NCI-H460 (cell line): ENCODE measurements around the gene HSPB3. TPM values are rescaled to one million over a fixed set of nuclear protein-coding genes. Genes with fewer than 3 reads are reported as not detected.
"Not testable (repeated sequence)": the region's sequence is repeated elsewhere in the genome, so short reads cannot be mapped to it uniquely, and the experiment has no call there.

Source experiments
- DNase-seq: peaks from one replicate; pipeline ENCODE4 v3.0.0-alpha.2; 2016; ENCODE audit warnings: low read depth; ENCODE audit errors: extremely low read depth
- total RNA-seq: library from RNA; depleted of rRNA; stranded (reverse); fragments of >200 nt; shearing (Covaris generic); gene quantifications from 2 replicates; pipeline ENCODE4 v1.2.3, GENCODE V29; 2014

Gene HSPB3
- total RNA-seq, 1 experiment from 2014 or later = not detected

GRCh38 chr5:54454602-54455001, 897 bp upstream of the HSPB3 start:
- DNase-seq = no peak

- peak; percentile 8 for DNase-seq
Measured at GRCh38 chr5:54457094-54457862, 1.8 kb downstream of the HSPB3 start.

DNA sequence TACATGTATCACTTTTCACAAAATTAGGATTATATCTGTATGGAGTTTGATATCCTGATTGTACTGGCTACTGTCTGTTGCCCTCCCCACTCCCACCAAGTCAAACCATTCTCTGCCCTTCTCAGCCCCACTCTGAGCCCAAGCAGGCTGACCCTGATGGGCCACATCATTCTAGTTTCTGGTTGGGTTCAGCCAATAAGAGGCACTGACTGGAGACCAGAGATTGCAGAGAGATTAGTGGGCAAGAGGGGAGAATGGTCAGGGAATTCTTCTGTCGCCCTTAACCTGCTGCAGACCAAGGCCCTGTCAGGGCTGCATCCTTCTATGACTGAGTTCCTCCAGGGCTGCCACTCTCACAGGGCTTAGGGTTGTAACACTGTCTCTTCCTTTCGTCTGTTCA, 2.7 kb downstream of the HSPB3 start:
- no peak for DNase-seq

DNA sequence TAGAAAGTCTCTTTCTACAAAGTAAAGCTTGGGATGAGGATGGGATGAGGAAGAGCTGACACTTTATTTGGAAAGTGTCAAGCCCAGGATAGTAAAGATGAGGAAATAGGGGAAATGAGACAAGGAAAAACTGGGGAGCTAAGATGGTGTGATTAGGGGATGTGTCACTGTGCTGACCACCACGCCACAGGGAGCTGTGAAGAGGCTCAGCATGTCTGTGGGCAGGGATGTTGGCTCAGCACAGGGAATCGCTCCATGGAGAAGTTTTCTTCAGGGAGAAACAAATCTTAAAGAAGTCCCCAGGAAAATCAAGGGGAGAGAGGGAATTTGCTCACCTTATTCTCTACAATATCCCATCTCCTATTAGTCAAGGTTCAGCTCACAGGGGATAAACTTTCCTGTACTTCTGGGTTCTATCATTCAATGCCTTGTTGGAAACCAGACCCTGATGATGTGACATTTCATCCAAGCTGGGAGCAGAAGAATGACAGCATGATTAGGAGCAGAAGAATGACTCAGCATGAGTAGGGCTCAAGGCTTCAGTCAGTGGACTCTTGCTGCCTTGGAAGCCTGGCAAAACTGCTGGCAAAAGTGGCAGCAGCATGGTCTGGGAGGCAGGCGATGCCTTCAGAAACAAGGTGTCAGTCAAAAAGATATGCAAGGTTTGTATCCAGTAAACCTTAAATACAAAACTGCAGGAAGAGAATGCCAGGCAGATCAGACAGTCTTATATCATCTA, 4.9 kb downstream of the HSPB3 start:
- DNase-seq = peak; percentile 50

- no peak for DNase-seq
Measured at GRCh38 chr5:54462281-54462680, 6.8 kb downstream of the HSPB3 start.

- no peak for DNase-seq
Measured at GRCh38 chr5:54463713-54464112, 8.2 kb downstream of the HSPB3 start.

DNA sequence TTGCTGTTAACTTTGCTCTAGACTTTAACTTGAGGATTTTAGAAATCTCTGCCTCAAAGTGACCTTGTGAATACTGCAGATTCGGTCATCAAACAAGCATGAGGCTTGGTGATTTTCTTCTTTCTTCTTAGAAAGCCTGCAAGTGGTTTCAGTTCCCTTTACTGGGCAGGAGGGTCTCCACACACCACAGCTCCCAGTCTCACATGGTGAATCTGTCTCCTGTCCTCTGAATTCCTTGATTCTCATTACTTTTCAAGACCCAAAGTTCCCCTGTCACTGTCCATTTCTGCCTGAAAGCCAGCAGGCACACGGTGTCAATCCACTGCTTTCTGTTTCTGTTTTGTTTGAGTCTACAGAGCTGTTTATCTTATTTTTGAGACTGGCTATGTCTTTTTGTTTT, 14.1 kb downstream of the HSPB3 start:
- DNase-seq = no peak

DNA sequence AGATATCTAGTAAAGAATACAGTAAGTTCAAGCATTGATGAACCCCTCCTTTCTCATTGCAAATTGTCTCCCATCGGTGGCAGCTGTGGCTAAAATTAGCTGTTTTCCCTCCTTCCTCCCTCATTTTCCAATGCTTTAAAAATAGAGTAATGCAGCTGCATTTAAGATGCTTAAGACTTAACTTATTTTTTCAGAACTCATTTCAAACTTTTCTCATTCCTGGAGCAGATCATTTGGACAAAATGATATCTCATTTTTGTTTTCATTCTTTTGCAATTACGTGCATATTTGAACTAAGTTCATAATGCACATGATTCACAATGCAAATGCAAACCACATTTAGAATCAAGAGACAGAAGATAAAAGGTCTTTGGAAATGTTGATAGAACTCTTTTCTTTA, 14.6 kb downstream of the HSPB3 start:
- DNase-seq = no peak

GRCh38 chr5:54470677-54471076, 15.2 kb downstream of the HSPB3 start:
- no peak for DNase-seq

DNA sequence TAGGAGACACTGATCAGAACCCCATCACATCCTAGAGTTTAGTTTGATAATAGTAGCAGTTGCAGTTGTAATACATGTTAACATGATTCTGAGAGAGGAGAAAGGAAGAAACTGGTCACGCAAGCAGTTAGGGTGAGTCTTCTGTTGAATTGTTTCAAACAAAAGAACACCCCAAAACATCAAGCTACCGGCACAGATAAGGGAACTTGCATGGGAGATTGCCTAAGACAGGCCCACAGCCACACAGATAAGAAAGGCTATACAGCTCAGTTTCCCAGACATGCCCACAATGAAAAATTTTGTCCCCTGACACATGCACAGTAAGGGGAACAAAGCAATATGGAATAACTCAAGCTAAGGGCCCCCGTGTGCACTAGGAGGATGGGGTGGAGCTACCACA, 15.9 kb downstream of the HSPB3 start:
- no peak for DNase-seq

GRCh38 chr5:54476682-54477081, 21.2 kb downstream of the HSPB3 start:
- no peak for DNase-seq

DNA sequence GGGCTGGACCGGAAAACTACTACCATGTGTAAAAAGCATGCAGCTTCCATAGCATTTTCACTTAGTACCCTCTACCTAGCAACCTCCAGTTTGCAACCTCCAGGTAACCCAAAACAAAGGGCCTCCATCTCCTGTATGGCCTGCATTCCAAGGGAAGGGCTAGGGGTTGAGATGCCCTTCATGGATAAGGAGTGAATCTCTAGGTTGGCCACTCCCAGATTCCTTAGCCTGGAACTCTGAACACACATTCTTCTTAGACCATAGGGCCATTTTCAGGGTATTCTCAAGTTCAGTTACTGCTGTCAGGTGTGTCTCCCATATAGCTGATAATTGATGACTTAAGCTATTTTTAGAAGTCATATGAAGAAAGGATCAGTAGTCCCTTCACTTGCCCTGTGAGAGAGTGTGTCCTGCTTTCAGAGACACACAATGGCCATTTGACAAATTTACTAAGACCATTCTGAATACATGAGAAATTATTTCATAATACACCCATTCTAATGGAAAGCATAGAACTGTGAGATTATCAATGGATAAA, 22.5 kb downstream of the HSPB3 start:
- DNase-seq = no peak

DNA sequence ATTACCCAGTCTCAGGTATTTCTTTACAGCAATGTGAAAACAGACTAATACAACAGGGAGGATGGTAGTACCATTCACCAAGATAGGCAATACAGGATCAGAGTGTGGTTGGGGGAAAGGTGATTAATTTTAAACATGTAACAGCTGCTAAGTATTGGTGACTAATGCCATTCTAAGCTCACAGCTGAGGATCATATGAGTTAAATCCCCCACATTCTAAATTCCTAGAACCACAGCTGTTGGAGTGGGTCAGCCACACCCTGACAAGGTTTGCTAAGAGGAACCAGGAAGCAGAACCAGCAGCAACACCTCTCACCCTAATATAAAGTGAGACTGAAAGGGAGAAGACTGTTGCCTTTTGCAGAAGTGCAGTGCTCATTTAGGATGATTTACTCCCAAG, 24.8 kb downstream of the HSPB3 start:
- DNase-seq = no peak

- DNase-seq = no peak
Measured at GRCh38 chr5:54484219-54484894, 28.9 kb downstream of the HSPB3 start.

- not testable (repeated sequence) for DNase-seq
Measured at GRCh38 chr5:54485659-54486058, 30.2 kb downstream of the HSPB3 start.

GRCh38 chr5:54489648-54489979, 34.1 kb downstream of the HSPB3 start:
- DNase-seq = not testable (repeated sequence)

GRCh38 chr5:54491326-54491725, 35.8 kb downstream of the HSPB3 start:
- DNase-seq = no peak

DNA sequence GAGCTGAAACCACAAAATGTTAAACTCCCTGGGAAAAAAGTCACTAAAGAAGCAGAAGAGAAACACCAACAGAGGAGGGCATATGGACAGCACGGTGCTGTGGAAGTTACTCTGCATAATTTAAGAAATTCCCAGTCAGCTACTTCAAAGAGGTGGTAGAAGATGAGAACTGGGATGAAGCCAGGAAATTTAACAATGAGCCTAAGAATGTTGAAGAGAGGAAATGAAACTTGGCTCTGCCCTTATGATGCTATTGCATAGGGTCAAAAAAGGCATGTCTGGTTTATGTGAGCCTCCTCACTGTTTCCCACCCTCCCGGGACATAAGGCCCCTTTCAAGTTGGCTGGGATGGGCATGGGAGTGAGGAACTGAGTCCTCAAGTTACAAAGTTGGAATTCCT, 36.7 kb downstream of the HSPB3 start:
- DNase-seq = no peak

DNA sequence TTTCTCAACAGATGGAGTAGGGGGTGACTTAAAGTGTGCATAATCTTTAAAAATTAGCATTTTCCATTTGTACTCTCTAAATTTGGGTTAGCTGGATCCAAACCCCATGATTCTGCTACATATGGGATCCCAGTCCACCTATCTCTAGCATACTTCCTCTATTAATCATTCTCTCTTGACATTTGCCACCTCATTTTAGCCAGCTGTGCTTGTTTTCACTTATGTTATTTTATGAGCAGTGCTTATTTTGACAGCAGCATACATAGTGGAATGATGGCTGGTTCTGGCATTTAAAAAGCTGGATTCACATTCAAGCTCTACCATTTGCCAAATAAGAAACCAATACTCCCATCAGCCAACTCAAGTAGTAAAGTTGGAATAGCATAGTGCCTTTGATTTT, 39.5 kb downstream of the HSPB3 start:
- no peak for DNase-seq
